Measurements from ENCODE around the gene ZNF83.

ZNF83 gene

GRCh38 chr19:52585604-52586003 is 52.6 kb downstream of the ZNF83 start:
- ATAC-seq = no peak
- TF ChIP-seq ZNF70 (CRISPR knock-in tag; IDR thresholded peaks at IDR 0.05) (no peak), PATZ1 (CRISPR knock-in tag; IDR thresholded peaks at IDR 0.05; ENCODE audit: borderline replicate concordance) (no peak), TCF4 (CRISPR knock-in tag; IDR thresholded peaks at IDR 0.05; ENCODE audit: borderline replicate concordance) (no peak), POU6F1 (CRISPR knock-in tag; IDR thresholded peaks at IDR 0.05; ENCODE audit: borderline replicate concordance, low read depth) (no peak), ZC3H10 (CRISPR knock-in tag; IDR thresholded peaks at IDR 0.05) (no peak), ARNTL (CRISPR knock-in tag; IDR thresholded peaks at IDR 0.05; ENCODE audit: borderline replicate concordance, low read depth) (no peak)

- ATAC-seq = no peak
- no peak for TF ChIP-seq ZNF565 (CRISPR knock-in tag; conservative IDR thresholded peaks at IDR 0.05; ENCODE audit: low read depth)
- no peak for TF ChIP-seq ZC3H10 (CRISPR knock-in tag; IDR thresholded peaks at IDR 0.05)
- no peak for TF ChIP-seq ZNF8 (CRISPR knock-in tag; IDR thresholded peaks at IDR 0.05)
- TF ChIP-seq SNAI2 (CRISPR knock-in tag; IDR thresholded peaks at IDR 0.05) = no peak
- no peak for TF ChIP-seq ESRRG (CRISPR knock-in tag; IDR thresholded peaks at IDR 0.05)
- no peak for TF ChIP-seq PATZ1 (CRISPR knock-in tag; IDR thresholded peaks at IDR 0.05; ENCODE audit: borderline replicate concordance)
- no peak for TF ChIP-seq ZFP30 (CRISPR knock-in tag; IDR thresholded peaks at IDR 0.05)
- TF ChIP-seq BACH2 (CRISPR knock-in tag; IDR thresholded peaks at IDR 0.05; ENCODE audit: borderline replicate concordance) = no peak
- no peak for TF ChIP-seq PPARA (CRISPR knock-in tag; IDR thresholded peaks at IDR 0.05; ENCODE audit: borderline replicate concordance)
- TF ChIP-seq TCF4 (CRISPR knock-in tag; IDR thresholded peaks at IDR 0.05; ENCODE audit: borderline replicate concordance) = no peak
- no peak for TF ChIP-seq TOX (CRISPR knock-in tag; IDR thresholded peaks at IDR 0.05; ENCODE audit: borderline replicate concordance)
- no peak for TF ChIP-seq POU6F1 (CRISPR knock-in tag; IDR thresholded peaks at IDR 0.05; ENCODE audit: borderline replicate concordance, low read depth)
- TF ChIP-seq ARNTL (CRISPR knock-in tag; IDR thresholded peaks at IDR 0.05; ENCODE audit: borderline replicate concordance, low read depth) = no peak
- TF ChIP-seq ZNF70 (CRISPR knock-in tag; IDR thresholded peaks at IDR 0.05) = no peak
- TF ChIP-seq RARB (CRISPR knock-in tag; IDR thresholded peaks at IDR 0.05) = no peak
- TF ChIP-seq CSDC2 (CRISPR knock-in tag; IDR thresholded peaks at IDR 0.05) = no peak
- TF ChIP-seq OSR1 (CRISPR knock-in tag; IDR thresholded peaks at IDR 0.05) = no peak
These were observed 53.3 kb downstream of the ZNF83 start for GRCh38 chr19:52584736-52585440.

GRCh38 chr19:52570000-52570861 is 67.9 kb downstream of the ZNF83 start, which contains the start of gene ZNF701:
TSS of gene ZNF701 (plus strand) at chr19:52570287. CDS start at chr19:52574148, 3,861 bp downstream.
- peak; percentile 99 for ATAC-seq
- TF ChIP-seq ZNF565 (CRISPR knock-in tag; conservative IDR thresholded peaks at IDR 0.05; ENCODE audit: low read depth) (no peak), PPARA (CRISPR knock-in tag; IDR thresholded peaks at IDR 0.05; ENCODE audit: borderline replicate concordance) (no peak), RARB (CRISPR knock-in tag; IDR thresholded peaks at IDR 0.05) (no peak), POU6F1 (CRISPR knock-in tag; IDR thresholded peaks at IDR 0.05; ENCODE audit: borderline replicate concordance, low read depth) (no peak)

- peak; percentile 62 for ATAC-seq
These were observed 68.5 kb downstream of the ZNF83 start for GRCh38 chr19:52569638-52569999.
